GM18873 (cell line): ENCODE measurements around the gene MAST4.

Experiments
- ATAC-seq: cut with Tn5 transposase; IDR thresholded peaks from one replicate; pipeline ENCODE4 v1.9.1; 2021; ENCODE audit warnings: mild to moderate bottlenecking, moderate library complexity, moderate number of reproducible peaks; ENCODE audit not compliant: unreplicated experiment, low FRiP score

MAST4 gene

DNA sequence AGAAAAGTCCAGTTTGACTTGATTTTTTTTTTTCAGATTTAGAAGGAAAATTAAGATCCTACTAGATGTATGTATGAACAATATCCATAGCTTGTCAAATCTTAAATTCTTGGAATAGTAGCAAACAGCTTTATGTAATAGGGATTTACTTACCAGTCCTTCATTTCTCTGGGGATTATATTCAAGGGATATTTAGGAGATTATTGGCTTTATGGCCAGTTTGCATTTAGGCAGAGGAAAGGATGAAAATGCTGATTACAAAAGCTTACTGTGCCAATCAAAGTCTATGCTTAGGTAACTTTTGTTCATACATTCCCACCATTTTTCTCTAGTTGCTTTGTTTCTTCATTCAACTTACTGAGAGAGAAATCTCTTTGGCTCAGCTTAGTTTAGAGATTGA is 47.9 kb downstream of the MAST4 start:
- no peak for ATAC-seq

DNA sequence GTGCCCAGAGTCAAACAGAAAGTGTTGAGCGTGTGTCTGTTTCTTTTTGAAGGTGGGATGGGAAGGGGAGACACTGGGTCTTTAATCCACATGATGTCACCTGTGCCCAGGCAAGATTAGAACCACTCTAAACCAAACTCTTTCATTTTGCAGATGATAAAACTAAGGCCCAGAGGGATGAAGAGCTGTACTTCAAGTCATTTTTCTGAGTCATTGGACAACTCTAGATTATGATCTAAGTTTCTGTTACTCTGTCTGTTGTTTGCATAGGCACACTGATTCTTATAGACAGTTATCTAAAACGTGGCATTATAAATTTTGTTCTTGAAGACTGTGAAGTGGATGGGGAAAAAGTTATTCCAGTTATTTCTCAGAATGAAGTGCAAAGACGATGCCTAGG is 48.8 kb downstream of the MAST4 start:
- ATAC-seq = no peak

DNA sequence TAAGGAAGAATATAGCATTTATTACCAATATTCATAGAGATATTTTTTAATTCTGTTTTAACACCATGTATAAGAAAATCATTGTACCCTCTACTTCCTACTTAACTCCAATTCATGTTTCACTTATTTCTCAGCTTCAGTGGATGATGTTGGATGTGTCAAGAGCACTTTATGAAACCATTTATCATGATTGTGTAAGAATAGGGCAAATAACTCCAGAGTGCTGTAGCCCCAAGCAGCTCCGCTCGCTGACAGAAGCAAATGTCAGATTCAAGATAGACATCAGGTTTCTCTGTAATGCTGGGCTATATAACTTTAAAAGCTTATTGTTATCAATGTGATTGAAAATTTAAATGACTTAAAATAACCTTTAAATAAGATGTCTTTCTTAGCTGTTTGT is 50.4 kb downstream of the MAST4 start:
- ATAC-seq = no peak

DNA sequence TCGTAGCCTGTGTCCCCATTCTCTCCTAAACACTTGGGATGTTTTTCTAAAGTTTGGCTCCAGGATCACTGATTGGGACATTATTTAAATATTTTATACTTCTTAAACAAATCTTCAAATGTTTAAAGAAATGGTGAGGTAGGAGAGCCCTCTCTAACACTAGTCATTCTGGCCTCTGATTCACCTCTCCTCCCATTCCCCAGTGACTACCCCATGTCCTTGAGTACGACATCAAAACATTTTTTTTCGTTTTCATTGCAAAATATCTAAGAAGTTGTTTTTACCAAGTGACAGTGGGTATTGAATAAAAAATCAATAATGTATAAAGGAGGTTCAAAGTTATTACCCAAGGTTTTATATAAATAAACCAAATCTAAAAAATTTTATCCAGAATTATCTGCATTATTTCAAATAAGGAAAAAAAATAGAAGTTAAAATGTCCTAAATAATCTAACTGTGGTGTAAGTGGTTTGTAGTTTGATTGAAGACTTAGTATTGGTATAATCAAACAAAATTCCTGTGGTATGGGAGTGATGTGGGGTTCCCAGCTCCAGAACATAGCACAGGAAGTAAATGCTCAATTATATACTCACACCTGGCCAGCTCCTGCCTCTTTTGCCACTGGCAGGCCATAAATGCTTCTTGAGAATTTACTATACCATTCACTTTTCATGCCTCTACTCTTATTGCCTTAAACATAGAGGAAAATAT is 51.1 kb downstream of the MAST4 start:
- ATAC-seq = no peak

DNA sequence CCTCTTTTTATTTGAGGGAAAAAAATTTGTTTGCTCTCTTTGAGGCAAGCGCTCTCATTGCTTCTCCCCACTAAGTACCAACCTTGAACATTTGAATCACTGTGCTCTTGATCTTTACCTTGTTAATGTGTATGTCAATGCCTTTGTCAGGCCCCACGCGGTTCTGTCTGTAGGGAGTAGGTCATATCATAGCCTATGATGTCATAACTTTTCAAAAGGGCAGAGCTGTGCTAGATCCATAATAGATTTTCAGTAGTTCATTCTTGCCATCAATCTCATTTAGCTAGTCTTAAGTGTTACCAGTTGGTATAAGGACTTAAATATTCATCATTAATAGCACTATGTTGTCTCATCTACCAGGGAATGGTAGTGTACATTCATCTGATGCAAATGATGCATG is 56.6 kb downstream of the MAST4 start:
- no peak for ATAC-seq

GRCh38 chr5:66653325-66653724 is 57.1 kb downstream of the MAST4 start:
- no peak for ATAC-seq

- ATAC-seq = no peak
Observed at GRCh38 chr5:66655395-66656324, 59.5 kb downstream of the MAST4 start.

- ATAC-seq = no peak
Observed at GRCh38 chr5:66658516-66658915, 62.3 kb downstream of the MAST4 start.

DNA sequence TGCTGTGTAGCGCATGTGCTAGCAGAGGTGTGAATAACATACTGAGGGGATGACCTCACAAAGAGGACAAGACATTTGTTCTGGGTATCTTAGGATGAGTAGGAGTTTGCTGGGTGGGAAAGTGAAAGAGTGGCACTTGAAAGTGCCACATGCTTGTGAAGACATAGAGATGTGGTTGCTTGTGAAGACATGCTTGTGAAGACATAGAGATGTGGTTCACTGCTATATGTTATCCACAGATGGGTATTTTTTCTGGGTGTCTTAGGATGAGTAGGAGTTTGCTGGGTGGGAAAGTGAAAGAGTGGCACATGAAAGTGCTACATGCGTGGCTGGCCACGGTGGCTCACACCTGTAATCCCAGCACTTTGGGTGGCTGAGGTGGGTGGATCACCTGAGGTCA is 63.6 kb downstream of the MAST4 start:
- no peak for ATAC-seq

DNA sequence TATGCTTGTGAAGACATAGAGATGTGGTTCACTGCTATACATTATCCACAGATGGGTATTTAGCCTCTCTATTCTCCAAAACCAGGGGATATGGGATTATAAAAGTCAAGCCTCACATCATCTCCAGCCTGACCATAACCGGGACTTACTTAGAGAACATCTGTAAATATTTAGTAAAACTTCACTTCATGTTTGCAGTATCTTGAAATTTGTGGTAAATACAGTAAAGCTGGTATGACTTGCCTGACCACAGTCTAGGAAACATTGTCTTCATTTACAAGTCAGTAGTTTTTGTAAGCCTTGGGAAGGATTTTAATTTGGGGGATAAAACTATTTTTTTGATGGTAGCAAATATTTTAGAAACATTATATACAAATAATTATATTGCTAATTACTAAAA is 64.2 kb downstream of the MAST4 start:
- no peak for ATAC-seq

GRCh38 chr5:66661149-66661548 is 65.0 kb downstream of the MAST4 start:
- no peak for ATAC-seq

GRCh38 chr5:66666778-66667177 is 70.6 kb downstream of the MAST4 start:
- ATAC-seq = no peak

- no peak for ATAC-seq
Observed at GRCh38 chr5:66669086-66669861, 73.1 kb downstream of the MAST4 start.

GRCh38 chr5:66669862-66670195 is 73.6 kb downstream of the MAST4 start:
- ATAC-seq = no peak

DNA sequence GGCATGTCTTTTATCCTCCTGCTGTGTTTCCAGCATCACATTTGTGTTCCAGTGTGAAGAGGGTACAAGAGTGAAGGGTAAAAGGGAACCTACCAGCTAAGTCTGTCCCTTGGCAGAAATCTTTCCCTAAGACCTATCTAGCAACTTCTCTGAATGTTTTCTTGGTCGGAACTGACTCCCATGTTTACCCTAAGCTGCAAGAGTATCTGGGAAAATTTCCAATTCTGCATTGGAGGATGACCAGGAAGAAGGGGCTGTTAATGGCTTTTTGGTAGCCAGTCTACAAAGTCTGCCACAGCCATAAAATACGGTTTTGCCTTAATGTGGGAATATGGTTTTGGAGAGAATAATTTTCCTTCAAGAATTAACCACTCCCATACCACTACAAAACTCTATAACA is 75.1 kb downstream of the MAST4 start:
- ATAC-seq = no peak

- ATAC-seq = no peak
Observed at GRCh38 chr5:66674802-66675201, 78.6 kb downstream of the MAST4 start.

DNA sequence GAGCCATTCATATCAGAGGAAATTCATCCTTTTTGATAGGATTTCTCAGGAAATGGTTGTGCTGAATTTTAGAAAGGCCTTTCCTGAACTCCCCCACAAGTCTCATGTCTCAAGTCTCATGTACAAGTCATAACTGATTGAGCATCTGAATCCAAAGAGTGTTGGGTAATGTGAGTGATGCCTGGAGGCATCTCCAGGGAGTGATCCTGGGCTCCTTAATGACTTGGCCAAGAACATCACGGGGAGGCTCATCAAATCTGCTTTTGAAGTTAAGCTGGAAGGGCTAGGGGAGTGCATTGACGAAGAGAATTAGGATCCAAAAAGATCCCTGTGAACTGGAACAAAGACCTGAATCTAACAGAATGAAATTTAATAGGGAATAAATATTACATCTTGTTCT is 79.2 kb downstream of the MAST4 start:
- no peak for ATAC-seq

DNA sequence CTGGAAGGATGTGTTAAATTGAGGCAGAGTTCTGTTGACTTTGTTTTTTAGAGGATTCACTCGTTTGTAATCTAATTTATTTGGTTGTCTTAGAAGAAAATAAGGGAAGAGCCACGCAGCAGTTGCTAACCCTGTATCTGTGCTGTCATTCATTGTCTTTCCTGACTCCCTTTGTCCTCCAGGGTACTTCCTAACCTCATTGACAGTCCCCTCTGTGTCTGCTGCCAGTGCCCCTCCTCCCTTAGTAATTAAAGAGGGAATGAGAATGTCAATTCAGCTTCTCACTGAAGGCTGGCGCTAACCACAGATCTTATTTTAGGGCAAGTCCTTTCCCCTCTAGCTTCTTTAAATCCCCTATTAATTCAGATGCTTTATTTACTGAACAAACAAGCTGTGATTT is 84.0 kb downstream of the MAST4 start:
- ATAC-seq = no peak

DNA sequence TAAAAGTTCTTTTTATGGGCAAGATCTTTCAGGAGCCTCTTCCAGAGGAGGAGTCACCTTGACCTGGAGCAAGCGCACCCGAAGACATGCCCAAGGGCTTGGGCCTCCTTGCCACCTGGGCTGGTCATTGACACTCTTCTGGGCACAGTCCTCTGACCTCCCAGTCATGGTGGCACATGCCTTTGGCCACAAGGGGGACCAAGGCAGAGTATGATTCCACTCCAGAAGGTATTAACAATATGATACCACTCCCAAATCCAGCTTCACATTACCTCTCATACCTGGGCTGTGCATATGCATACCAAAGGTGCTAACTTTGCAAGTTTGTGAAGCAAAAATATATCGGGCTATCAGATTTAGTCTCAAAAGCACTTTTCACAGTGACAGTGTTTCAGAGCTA is 84.6 kb downstream of the MAST4 start:
- no peak for ATAC-seq

GRCh38 chr5:66684663-66685062 is 88.5 kb downstream of the MAST4 start:
- ATAC-seq = no peak

DNA sequence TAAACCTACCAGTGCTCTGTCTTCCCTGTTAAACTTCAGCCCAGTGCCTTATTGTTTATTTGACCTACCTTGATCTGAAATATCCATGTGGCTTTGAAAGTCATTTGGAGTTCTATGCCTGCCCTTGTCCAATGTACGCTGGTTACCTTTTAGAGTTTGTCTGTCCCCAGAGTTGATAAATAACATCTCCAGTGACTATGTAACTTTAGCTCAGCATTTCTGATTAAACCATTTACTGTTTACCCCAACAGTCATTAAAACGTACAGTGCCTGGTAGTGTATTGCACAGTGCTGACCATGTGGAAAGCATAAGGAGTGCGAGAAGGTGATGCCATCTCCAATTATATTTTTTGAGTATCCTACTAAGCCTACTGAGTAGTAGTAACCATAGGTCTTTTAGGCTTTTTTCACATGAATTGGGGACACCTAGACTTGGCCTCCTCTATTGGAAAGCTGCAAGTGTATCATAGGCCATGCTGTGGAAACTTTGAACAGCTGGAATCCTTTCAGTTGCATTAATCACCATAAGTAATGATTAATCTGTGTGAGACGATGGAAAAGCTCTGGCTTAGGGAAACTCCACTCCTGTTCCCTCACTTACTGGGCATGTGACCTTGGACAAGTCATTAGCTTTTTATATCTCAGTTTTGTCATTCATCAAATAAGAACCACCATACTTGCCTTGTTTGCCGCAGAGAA is 93.5 kb downstream of the MAST4 start:
- ATAC-seq = no peak
